HepG2 (cell line): ENCODE results near the gene SAP30. TPM values are rescaled to one million over a fixed set of nuclear protein-coding genes. Genes with fewer than 3 reads are reported as not detected.

ENCODE experiments used
- ATAC-seq: fragments of 200-7000 bp; cut with Tn5 transposase; 3 replicates; pipeline ENCODE4 v1.9.1; 2020; ENCODE audit warnings: mild to moderate bottlenecking, moderate library complexity
- BruUV-seq: library from RNA; stranded (reverse); fragments of 400-500 nt; replicated peaks from 2 replicates; lab custom pipeline; 2021; lab: Mats Ljungman, UMichigan
- CTCF ChIA-PET: fragments of 300-600 bp; formaldehyde crosslinking; extraction: SDS; loops from one replicate; lab custom pipeline; 2021; ENCODE audit warnings: low total read pairs, inconsistent platforms, low intra/inter-chr PET ratio; lab: Yijun Ruan, JAX
- POLR2A ChIA-PET: fragments of 350-600 bp; sonication (Branson Sonifier 250); formaldehyde crosslinking; loops from one replicate; lab custom pipeline; 2020; ENCODE audit warnings: antibody characterized with exemption, inconsistent platforms; lab: Yijun Ruan, JAX
- DNase-seq: peaks from one replicate; pipeline ENCODE4 v3.0.0-alpha.2; 2015; ENCODE audit warnings: low spot score
- FAIRE-seq: peaks from 3 replicates; lab custom pipeline; 2011; peaks lifted over from hg19 to GRCh38; lab: Jason Lieb, UNC
- H2AFZ ChIP-seq: one replicate; pipeline ENCODE4 v1.6.1; 2011; ENCODE audit warnings: low read length, inconsistent platforms
- H3K27ac ChIP-seq: fragments of 300-600 bp; 3 replicates; pipeline ENCODE4 v1.8.0; 2011; ENCODE audit warnings: mixed run types, mild to moderate bottlenecking, mixed read lengths, low read length, inconsistent platforms; ENCODE audit not compliant: insufficient read depth; ENCODE audit errors: extremely low read length
- H3K27me3 ChIP-seq, 2 experiments: fragments of 200-600 bp in 1 of 2; 2 replicates in 1 of 2; 3 replicates in 1 of 2; pipeline versions ENCODE4 v1.6.0 to v1.8.0; 2011; ENCODE audit warnings: low read length in 2 of 2, mild to moderate bottlenecking in 2 of 2, moderate library complexity in 2 of 2, inconsistent platforms in 1 of 2; ENCODE audit not compliant: insufficient read depth in 2 of 2, control insufficient read depth in 1 of 2
- H3K36me3 ChIP-seq, 2 experiments: fragments of 200-600 bp in 1 of 2; replicated peaks in 1 of 2; 2 replicates in 1 of 2; 3 replicates in 1 of 2; pipeline versions ENCODE4 v1.5.1 to v1.8.0; 2011; ENCODE audit warnings: low read length in 2 of 2, inconsistent platforms in 1 of 2; ENCODE audit not compliant: insufficient read depth in 2 of 2, control insufficient read depth in 1 of 2
- H3K4me1 ChIP-seq: 2 replicates; pipeline ENCODE4 v1.5.1; 2012; ENCODE audit warnings: low read length, inconsistent platforms; ENCODE audit not compliant: insufficient read depth
- H3K4me2 ChIP-seq: 2 replicates; pipeline ENCODE4 v1.6.0; 2011; ENCODE audit warnings: low read depth, low read length, inconsistent platforms
- H3K4me3 ChIP-seq, 3 experiments: fragments of 200-600 bp in 1 of 3; sonication (generic), shearing (Covaris generic) in 1 of 3; replicated peaks in 1 of 3; 2 replicates each; pipeline ENCODE4 v1.5.1; 2011 to 2016; ENCODE audit warnings: low read length in 3 of 3, inconsistent platforms in 2 of 3, low read depth in 2 of 3, mild to moderate bottlenecking in 2 of 3, control low read depth in 1 of 3, mixed read lengths in 1 of 3; ENCODE audit not compliant: insufficient read depth in 1 of 3
- H3K79me2 ChIP-seq: one replicate; pipeline ENCODE4 v1.6.1; 2011; ENCODE audit warnings: low read length, inconsistent platforms; ENCODE audit not compliant: insufficient read depth
- H3K9ac ChIP-seq: 2 replicates; pipeline ENCODE4 v1.6.0; 2011; ENCODE audit warnings: mild to moderate bottlenecking, low read depth, low read length, inconsistent platforms; ENCODE audit not compliant: insufficient read depth
- H3K9me3 ChIP-seq: 2 replicates; pipeline ENCODE4 v1.5.1; 2012; ENCODE audit warnings: mild to moderate bottlenecking, low read length
- H4K20me1 ChIP-seq: 2 replicates; pipeline ENCODE4 v1.6.0; 2011; ENCODE audit warnings: inconsistent platforms, mild to moderate bottlenecking, low read length, moderate library complexity; ENCODE audit not compliant: insufficient read depth
- HOXA9 ChIP-seq: sonication (generic); formaldehyde crosslinking; IDR thresholded peaks from 2 replicates; pipeline ENCODE4 v1.8.1; 2022; ENCODE audit warnings: missing genetic modification reagents, mild to moderate bottlenecking, moderate library complexity, borderline replicate concordance
- PHF20 ChIP-seq: sonication (generic); formaldehyde crosslinking; IDR thresholded peaks from 2 replicates; pipeline ENCODE4 v1.5.0; 2020; ENCODE audit warnings: mild to moderate bottlenecking, missing genetic modification reagents
- SMARCE1 ChIP-seq: fragments of 450-650 bp; IDR thresholded peaks from 2 replicates; pipeline ENCODE4 v1.6.1; 2017; ENCODE audit warnings: borderline replicate concordance
- SP5 ChIP-seq: IDR thresholded peaks from 2 replicates; pipeline ENCODE4 v1.6.1; 2016; ENCODE audit warnings: low read depth, borderline replicate concordance
- STAG1 ChIP-seq: sonication (generic); formaldehyde crosslinking; IDR thresholded peaks from 2 replicates; pipeline ENCODE4 v1.4.0; 2020; ENCODE audit warnings: missing genetic modification reagents
- ZNF138 ChIP-seq: sonication (generic); formaldehyde crosslinking; IDR thresholded peaks from 2 replicates; pipeline ENCODE4 v1.5.0; 2020; ENCODE audit warnings: mild to moderate bottlenecking, low read depth, missing genetic modification reagents
- ZNF577 ChIP-seq: sonication (generic); formaldehyde crosslinking; IDR thresholded peaks from 2 replicates; pipeline ENCODE4 v1.4.0; 2020; ENCODE audit warnings: mild to moderate bottlenecking, low read depth, missing genetic modification reagents, borderline replicate concordance
- ZNF839 ChIP-seq: sonication (generic); formaldehyde crosslinking; IDR thresholded peaks from 2 replicates; pipeline ENCODE4 v1.4.0; 2020; ENCODE audit warnings: missing genetic modification reagents, mild to moderate bottlenecking, borderline replicate concordance
- WGBS: methylation state at CpG from one replicate; pipeline ENCODE4 v1.1.6; 2017; ENCODE audit warnings: low lambda C conversion rate; 5-methylcytosine and 5-hydroxymethylcytosine counted together
- in situ Hi-C: cut with HindIII; loops from 2 replicates; pipeline ENCODE4 v1.10.0; 2017; ENCODE audit warnings: low pct_unique_long_range_greater_than_20kb; ENCODE audit not compliant: extremely low pct_ligation_motif_present
- intact Hi-C: fragments of 100-400 bp; cut with micrococcal nuclease; formaldehyde crosslinking; loops from one replicate; pipeline ENCODE4 v1.10.0; 2022; ENCODE audit not compliant: unreplicated experiment
- polyA plus RNA-seq, 8 experiments: library from polyadenylated mRNA; depleted of rRNA in 3 of 8; stranded (reverse) in 7 of 8; unstranded in 1 of 8; fragments of >200 nt; fragmentation: Illumina TruSeq in 4 of 8; extraction: Trizol in 4 of 8; gene quantifications; 2 replicates each; pipeline versions ENCODE4 v1.2.1 to v1.2.3, GENCODE V29; 2011 to 2016; ENCODE audit warnings: low read depth in 4 of 8, missing spikeins in 1 of 8, mixed read lengths in 1 of 8; ENCODE audit not compliant: insufficient read depth in 1 of 8
- total RNA-seq, 5 experiments: library from RNA; depleted of rRNA; stranded (reverse); fragments of >200 nt; fragmentation: Illumina TruSeq; extraction: Trizol; gene quantifications; 2 replicates each; pipeline ENCODE4 v1.2.3, GENCODE V29; 2016; ENCODE audit warnings: low read depth in 1 of 5
- TF ChIP-seq, protein P1 (sequence below): sonication (generic); formaldehyde crosslinking; IDR thresholded peaks from 2 replicates; pipeline ENCODE4 v1.4.0; 2020; ENCODE audit warnings: missing genetic modification reagents, borderline replicate concordance

SAP30 gene
- total and polyA plus RNA-seq, 2 of the 13 experiments (the other 11 are each of a cell fraction or from before 2014, with no cell fraction given) = 14.2 to 25.1 TPM

DNA sequence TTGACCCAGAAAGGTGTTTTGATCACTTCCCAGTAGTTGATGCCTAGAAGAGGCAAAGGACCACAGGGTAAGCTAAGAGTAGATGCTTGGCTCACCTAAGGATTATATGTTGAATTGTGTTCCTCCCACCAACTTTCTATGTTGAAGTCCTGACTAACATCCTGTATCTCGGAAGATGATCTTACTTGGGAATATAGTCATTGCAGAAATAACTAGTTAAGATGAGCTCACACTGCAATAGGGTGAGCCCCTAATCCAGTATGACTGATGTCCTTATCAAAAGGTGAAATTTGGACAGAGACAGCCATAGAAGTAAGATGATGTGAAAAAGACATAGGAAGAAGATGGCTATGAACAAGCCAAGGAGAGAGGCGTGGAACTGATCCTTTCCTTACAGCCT, 33.3 kb upstream of the SAP30 start:
- Histone ChIP-seq H2AFZ (no peak overlapping the region), H3K79me2 (peaks cover 11% of the 10 kb centered on the region), H3K27ac (no peak overlapping the region), H3K36me3 (no peaks in the 10 kb centered on the region), H3K27me3 (no peaks in the 10 kb centered on the region; a peak in 2 of 5 replicates), H3K4me2 (no peak overlapping the region), H3K9ac (no peak overlapping the region), H4K20me1 (peaks cover 2% of the 10 kb centered on the region; the same call in 1 of the 2 replicates), H3K4me3 (no peak overlapping the region), H3K4me1 (peaks cover 14% of the 10 kb centered on the region), H3K9me3 (no peaks in the 10 kb centered on the region)
- intact Hi-C loops (no loop called here), in situ Hi-C loops (no loop called here)
- DNase-seq (no peak), FAIRE-seq (no peak), ATAC-seq (no peak)
- no TSS peak for BruUV-seq
- 96% methylated on average over 2 of the region's 2 CpGs for WGBS
- TF ChIP-seq STAG1 (CRISPR knock-in tag) (no peak), PHF20 (CRISPR knock-in tag) (no peak), ZNF839 (CRISPR knock-in tag) (no peak), ZNF577 (no peak), SP5 (CRISPR knock-in tag) (no peak), HOXA9 (no peak), SMARCE1 (no peak), ZNF138 (CRISPR knock-in tag) (no peak)
- TF ChIP-seq, protein P1, sequence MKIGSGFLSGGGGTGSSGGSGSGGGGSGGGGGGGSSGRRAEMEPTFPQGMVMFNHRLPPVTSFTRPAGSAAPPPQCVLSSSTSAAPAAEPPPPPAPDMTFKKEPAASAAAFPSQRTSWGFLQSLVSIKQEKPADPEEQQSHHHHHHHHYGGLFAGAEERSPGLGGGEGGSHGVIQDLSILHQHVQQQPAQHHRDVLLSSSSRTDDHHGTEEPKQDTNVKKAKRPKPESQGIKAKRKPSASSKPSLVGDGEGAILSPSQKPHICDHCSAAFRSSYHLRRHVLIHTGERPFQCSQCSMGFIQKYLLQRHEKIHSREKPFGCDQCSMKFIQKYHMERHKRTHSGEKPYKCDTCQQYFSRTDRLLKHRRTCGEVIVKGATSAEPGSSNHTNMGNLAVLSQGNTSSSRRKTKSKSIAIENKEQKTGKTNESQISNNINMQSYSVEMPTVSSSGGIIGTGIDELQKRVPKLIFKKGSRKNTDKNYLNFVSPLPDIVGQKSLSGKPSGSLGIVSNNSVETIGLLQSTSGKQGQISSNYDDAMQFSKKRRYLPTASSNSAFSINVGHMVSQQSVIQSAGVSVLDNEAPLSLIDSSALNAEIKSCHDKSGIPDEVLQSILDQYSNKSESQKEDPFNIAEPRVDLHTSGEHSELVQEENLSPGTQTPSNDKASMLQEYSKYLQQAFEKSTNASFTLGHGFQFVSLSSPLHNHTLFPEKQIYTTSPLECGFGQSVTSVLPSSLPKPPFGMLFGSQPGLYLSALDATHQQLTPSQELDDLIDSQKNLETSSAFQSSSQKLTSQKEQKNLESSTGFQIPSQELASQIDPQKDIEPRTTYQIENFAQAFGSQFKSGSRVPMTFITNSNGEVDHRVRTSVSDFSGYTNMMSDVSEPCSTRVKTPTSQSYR = no peak
- ChIA-PET POLR2A (interaction anchor here (0.7 kb wide), 1 partner anchor 33 kb away, joined by 3 read pairs; the partner anchor contains the start of gene SAP30), CTCF (no interaction called here)
